Cortex of kidney (tissue), 1 donor: ENCODE measurements around the gene WWC2.

ENCODE experiments used
- DNase-seq: peaks from one replicate; lab custom pipeline; 2025; lab: John Stamatoyannopoulos, UW

The WWC2 gene

GRCh38 chr4:183256756-183257385 lies 157.8 kb downstream of the WWC2 start:
- no peak for DNase-seq

DNA sequence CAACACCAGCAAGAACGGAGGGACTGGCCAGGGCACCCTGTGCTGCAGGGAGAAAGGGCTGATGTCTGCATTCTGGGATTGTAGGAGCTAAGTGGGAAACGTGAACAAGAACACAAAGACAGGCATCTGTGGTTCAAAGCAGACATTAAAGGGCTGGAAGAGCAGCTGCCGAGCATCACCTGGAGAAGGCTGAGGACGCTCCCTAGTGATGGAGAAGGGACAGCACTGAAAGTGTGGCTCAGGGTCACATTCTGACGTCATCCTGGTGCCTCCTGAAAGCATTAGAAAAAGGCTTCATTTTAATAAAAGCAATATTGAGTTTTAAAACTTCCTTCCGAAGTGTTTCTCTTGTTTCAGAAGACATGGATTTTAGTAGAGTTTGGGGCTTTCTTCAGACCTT lies 158.8 kb downstream of the WWC2 start:
- no peak for DNase-seq

GRCh38 chr4:183260491-183261151 lies 161.6 kb downstream of the WWC2 start:
- DNase-seq, result no peak

DNA sequence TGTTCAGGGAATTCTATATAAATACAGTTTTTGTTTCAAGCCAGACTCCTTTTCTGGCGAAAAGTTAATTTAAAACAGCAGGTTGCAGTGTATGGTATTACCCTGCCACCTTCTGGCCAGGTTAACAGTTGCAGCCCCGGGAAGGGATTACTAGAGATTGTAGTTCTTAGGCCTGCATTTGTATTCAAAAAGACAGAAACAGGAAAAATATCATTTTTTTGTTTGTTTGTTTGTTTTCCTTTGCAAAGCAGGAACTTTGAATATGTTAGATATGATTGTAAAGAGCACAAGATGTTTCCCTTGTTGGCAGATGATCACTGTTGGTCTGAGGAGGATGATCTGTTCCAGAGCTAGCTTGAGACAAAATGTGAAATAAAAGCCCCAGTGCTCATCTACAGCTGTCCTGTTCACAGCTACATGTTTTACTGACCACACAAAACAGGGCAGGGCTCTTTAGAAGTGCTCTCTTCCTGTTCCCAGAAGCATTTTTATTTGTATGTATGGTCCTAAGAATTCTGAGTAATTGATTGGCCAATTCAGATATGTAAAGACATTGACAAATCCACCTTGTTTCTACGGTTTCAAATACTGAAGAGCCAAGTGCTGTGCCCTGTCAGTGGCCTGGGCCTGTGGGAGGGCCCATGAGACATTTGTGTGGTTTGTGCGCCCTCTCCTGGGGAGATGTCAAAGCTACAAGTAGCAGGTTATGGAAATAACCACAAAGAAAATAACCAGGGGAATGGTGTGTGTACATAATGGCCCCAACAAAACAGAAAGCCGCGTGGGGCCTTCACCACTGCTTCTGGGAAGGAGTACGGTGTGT lies 163.1 kb downstream of the WWC2 start:
- DNase-seq, result no peak

GRCh38 chr4:183262776-183263100 lies 163.7 kb downstream of the WWC2 start:
- no peak for DNase-seq

GRCh38 chr4:183263787-183264386 lies 164.8 kb downstream of the WWC2 start:
- no peak for DNase-seq

- DNase-seq, result no peak
Measured at GRCh38 chr4:183264614-183265013, 165.6 kb downstream of the WWC2 start.

DNA sequence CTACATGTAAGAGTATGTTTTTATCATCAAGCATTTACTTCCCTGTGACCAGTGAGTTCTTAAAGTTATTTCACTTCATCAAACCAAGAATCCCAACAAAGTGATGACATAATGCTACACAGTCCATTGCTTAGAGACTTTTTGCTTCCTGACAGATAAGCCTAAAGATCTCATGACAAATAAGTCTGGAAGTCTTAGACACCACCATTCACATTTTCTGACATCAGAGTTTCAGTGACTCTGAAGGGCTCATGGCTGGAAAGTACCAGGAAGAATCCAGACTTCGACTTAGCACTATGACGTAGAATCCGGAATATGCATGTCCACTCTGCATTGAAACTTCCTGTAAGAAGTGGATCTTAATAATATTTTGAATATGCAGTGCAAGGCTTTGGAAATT lies 167.3 kb downstream of the WWC2 start:
- no peak for DNase-seq

GRCh38 chr4:183268556-183268955 lies 169.5 kb downstream of the WWC2 start:
- DNase-seq, result no peak

- DNase-seq, result no peak
Measured at GRCh38 chr4:183272384-183272783, 173.3 kb downstream of the WWC2 start.

DNA sequence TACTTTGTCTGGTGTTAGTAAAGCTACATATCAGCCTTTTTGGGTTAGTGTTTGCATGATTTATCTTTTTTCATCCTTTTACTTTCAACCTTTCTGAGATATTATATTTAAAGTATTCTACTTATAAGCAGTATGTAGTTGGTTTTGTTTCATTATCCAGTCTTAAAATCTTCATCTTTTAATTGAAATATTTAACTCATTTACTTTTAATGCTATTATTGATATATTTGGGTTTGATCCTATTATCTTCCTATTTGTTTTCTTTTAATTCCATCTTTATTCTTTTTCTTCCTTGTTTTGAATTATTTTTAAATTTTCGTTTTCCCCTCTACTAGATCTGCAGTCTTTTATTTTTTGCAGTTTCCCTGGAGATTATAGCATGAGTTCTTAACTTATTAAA lies 177.0 kb downstream of the WWC2 start:
- DNase-seq, result no peak

GRCh38 chr4:183284258-183284785 lies 185.3 kb downstream of the WWC2 start:
- DNase-seq, result no peak

GRCh38 chr4:183284965-183285364 lies 185.9 kb downstream of the WWC2 start:
- DNase-seq, result no peak

- DNase-seq, result no peak
Measured at GRCh38 chr4:183285886-183286285, 186.8 kb downstream of the WWC2 start.

- no peak for DNase-seq
Measured at GRCh38 chr4:183286590-183287308, 187.7 kb downstream of the WWC2 start.

GRCh38 chr4:183287309-183287659 lies 188.2 kb downstream of the WWC2 start:
- DNase-seq, result no peak

GRCh38 chr4:183287677-183288076 lies 188.6 kb downstream of the WWC2 start:
- no peak for DNase-seq

DNA sequence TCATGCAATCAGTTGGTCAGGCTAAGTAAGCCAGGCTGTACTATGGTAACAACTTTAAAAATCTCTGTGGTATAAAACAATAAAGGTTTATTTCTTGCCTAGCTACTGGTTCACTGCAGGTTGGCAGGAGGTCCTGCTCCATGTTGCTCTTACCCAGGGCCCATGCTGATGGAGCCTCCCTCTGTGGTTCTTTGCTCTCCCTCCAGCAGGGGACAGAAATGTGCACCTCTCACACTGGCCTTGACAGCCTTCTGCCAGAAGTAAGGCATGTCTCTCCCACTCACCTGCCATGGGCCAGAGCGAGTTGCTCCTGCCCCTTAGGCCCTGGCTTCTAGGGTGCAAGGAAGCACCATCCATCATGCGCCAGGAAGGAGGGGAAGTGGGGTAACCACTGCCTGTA lies 189.9 kb downstream of the WWC2 start:
- no peak for DNase-seq

DNA sequence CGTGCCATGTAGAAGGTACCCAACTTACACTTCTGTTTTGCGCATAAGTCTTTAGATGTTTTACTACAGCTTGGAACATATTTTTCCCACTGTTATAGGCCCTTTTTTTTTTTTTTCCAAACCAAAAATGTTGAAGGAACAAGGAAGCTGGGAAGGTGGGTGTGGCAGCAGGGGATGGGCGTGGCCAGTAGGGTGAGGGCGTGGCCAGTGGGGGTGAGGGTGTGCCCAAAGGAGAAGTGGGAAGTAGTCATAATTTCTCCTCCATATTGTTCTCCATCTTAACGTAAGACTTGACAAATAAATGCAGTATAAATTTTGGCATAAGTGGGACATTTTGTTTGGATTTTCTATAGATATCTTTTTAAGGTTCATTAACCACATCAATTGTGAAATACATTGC lies 190.6 kb downstream of the WWC2 start:
- no peak for DNase-seq

DNA sequence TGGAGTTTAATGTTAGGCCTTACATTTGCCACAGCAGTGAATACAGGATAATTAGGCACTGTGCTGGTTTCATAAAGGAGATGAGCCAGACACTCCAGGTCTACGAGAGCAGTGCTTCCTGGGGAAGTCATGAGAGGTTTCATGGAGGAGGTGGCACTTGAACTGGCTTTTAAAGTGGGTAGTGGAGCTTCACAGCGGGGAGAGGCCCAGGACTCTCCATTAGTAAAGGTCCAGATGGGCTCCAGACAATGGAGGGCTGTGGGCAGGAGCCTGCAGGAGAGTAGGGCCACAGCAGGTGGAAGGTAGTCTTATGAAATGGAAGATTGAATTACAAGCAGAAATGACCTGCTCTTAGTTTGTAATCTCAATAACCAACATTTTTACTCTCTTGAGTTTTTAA lies 192.0 kb downstream of the WWC2 start:
- DNase-seq, result no peak

- no peak for DNase-seq
Measured at GRCh38 chr4:183295711-183296110, 196.7 kb downstream of the WWC2 start.

DNA sequence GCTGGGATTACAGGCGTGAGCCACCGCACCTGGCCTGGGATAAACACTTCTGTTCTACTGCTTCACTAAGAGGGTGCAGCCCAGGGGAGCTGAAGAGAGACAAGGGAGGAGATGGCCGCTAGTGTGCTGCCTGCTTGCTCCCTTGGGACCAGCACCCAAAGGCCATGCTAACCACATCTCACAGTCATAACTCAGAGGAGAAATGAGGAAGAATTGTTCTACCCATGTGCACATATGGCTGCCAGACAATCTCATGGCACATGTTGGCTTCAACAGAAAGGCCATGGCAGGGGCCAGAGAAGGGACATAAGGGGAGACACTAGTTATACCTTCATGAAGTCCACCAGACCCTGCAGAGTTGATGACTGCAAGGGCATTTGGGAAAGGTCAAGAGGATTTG lies 198.6 kb downstream of the WWC2 start:
- no peak for DNase-seq
